Endothelial cell of hepatic sinusoid (primary cell): ENCODE results near the gene RABGGTA.

ENCODE experiments used
- in situ Hi-C: cut with HindIII; loops from 2 replicates; pipeline ENCODE4 v1.10.0; 2017; ENCODE audit warnings: low sequenced_read_pairs

RABGGTA gene

GRCh38 chr14:24281636-24282035 is 10.2 kb upstream of the RABGGTA start:
- in situ Hi-C loops, result no loop called here

- in situ Hi-C loops, result no loop called here
These were observed 9.5 kb upstream of the RABGGTA start for GRCh38 chr14:24280797-24281460.

GRCh38 chr14:24279301-24280186 is 8.1 kb upstream of the RABGGTA start:
- in situ Hi-C loops, result loop anchor here (5.0 kb wide), 1 partner anchor 58 kb away; the partner anchor contains the start of genes ADCY4 and RIPK3

GRCh38 chr14:24278424-24278823 is 7.0 kb upstream of the RABGGTA start:
- in situ Hi-C loops, result loop anchor here (5.0 kb wide), 1 partner anchor 59 kb away; the partner anchor contains the start of genes ADCY4 and RIPK3

- in situ Hi-C loops, result loop anchor here (5.0 kb wide), 1 partner anchor 60 kb away; the partner anchor contains the start of genes ADCY4 and RIPK3
These were observed 6.4 kb upstream of the RABGGTA start for GRCh38 chr14:24277606-24278321.

GRCh38 chr14:24277071-24277470 is 5.7 kb upstream of the RABGGTA start:
- in situ Hi-C loops, result loop anchor here (5.0 kb wide), 1 partner anchor 60 kb away; the partner anchor contains the start of genes ADCY4 and RIPK3

GRCh38 chr14:24274101-24274543 is 2.7 kb upstream of the RABGGTA start:
- in situ Hi-C loops, result no loop called here

- in situ Hi-C loops, result no loop called here
These were observed 2.1 kb upstream of the RABGGTA start for GRCh38 chr14:24273422-24273998.

- in situ Hi-C loops, result no loop called here
These were observed 1.1 kb upstream of the RABGGTA start for GRCh38 chr14:24272467-24272866.

- in situ Hi-C loops, result no loop called here
These were observed 452 bp upstream of the RABGGTA start for GRCh38 chr14:24271834-24272263.

- in situ Hi-C loops, result no loop called here
These were observed 762 bp downstream of the RABGGTA start for GRCh38 chr14:24270537-24271133.

- in situ Hi-C loops, result loop anchor here (5.0 kb wide), 1 partner anchor 63 kb away; the partner anchor contains the start of gene TSSK4
These were observed 1.4 kb downstream of the RABGGTA start for GRCh38 chr14:24269910-24270536.

GRCh38 chr14:24269368-24269767 is 2.0 kb downstream of the RABGGTA start:
- in situ Hi-C loops, result loop anchor here (5.0 kb wide), 1 partner anchor 62 kb away; the partner anchor contains the start of gene TSSK4

GRCh38 chr14:24268225-24268624 is 3.2 kb downstream of the RABGGTA start:
- in situ Hi-C loops, result loop anchor here (5.0 kb wide), 1 partner anchor 61 kb away; the partner anchor contains the start of gene TSSK4

- in situ Hi-C loops, result loop anchor here (5.0 kb wide), 1 partner anchor 60 kb away; the partner anchor contains the start of gene TSSK4
These were observed 3.9 kb downstream of the RABGGTA start for GRCh38 chr14:24267516-24267915.

GRCh38 chr14:24266344-24267244 is 4.8 kb downstream of the RABGGTA start:
- in situ Hi-C loops, result loop anchor here (5.0 kb wide), 1 partner anchor 59 kb away; the partner anchor contains the start of gene TSSK4

GRCh38 chr14:24264298-24264697 is 7.1 kb downstream of the RABGGTA start:
- in situ Hi-C loops, result loop anchor here (5.0 kb wide), 1 partner anchor 33 kb away; the partner anchor contains the start of genes DHRS1 and NOP9

GRCh38 chr14:24263848-24264247 is 7.5 kb downstream of the RABGGTA start:
- in situ Hi-C loops, result loop anchor here (5.0 kb wide), 1 partner anchor 33 kb away; the partner anchor contains the start of genes DHRS1 and NOP9
